WTC11 (cell line): ENCODE results near the gene CCDC69.
"Not testable (repeated sequence)": the region's sequence is repeated elsewhere in the genome, so short reads cannot be mapped to it uniquely, and the experiment has no call there.

Experiments
- CBFB ChIP-seq: sonication (generic); formaldehyde crosslinking; IDR thresholded peaks from 2 replicates; pipeline ENCODE4 v1.8.1; 2022; ENCODE audit warnings: mild to moderate bottlenecking, low read depth, missing genetic modification reagents
- CTCF ChIP-seq: fragments of 200-600 bp; IDR thresholded peaks from 2 replicates; pipeline ENCODE4 v1.8.0; 2022; ENCODE audit warnings: antibody characterized with exemption
- NFATC4 ChIP-seq: fragments of 250-450 bp; sonication (Bioruptor Pico); IDR thresholded peaks from 2 replicates; pipeline ENCODE4 v1.9.0; 2021; ENCODE audit warnings: mild to moderate bottlenecking
- PRRX2 ChIP-seq: fragments of 250-450 bp; sonication (Bioruptor Pico); IDR thresholded peaks from 2 replicates; pipeline ENCODE4 v1.8.0; 2021; ENCODE audit warnings: mild to moderate bottlenecking
- TF ChIP-seq, protein P1 (sequence below): sonication (generic); formaldehyde crosslinking; IDR thresholded peaks from 2 replicates; pipeline ENCODE4 v1.8.1; 2022; ENCODE audit warnings: mild to moderate bottlenecking, missing genetic modification reagents, moderate library complexity, borderline replicate concordance
- TF ChIP-seq, protein P2 (sequence below): sonication (generic); formaldehyde crosslinking; IDR thresholded peaks from 2 replicates; pipeline ENCODE4 v1.8.1; 2022; ENCODE audit warnings: low read depth, missing genetic modification reagents, borderline replicate concordance
- TF ChIP-seq, protein P3 (sequence below): sonication (generic); formaldehyde crosslinking; IDR thresholded peaks from 2 replicates; pipeline ENCODE4 v1.8.0; 2023; ENCODE audit warnings: missing genetic modification reagents, mild to moderate bottlenecking, borderline replicate concordance

DNA sequence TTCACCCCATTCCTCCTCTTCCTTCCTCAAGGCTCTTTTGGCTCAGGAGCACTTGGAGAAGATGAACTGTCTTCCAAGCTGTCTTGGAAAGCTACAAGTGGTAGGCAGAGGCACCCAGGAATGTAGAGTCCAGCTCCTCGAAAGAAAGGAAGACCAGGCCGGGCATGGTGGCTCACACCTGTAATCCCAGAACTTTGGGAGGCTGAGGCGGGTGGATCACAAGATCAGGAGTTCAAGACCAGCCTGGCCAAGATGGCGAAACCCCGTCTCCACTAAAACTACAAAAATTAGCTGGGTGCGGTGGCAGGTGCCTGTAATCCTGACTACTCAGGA is 11.3 kb upstream of the CCDC69 start:
- not testable (repeated sequence) for TF ChIP-seq CTCF; CBFB; PRRX2 (CRISPR knock-in tag); NFATC4
- TF ChIP-seq, protein P1, sequence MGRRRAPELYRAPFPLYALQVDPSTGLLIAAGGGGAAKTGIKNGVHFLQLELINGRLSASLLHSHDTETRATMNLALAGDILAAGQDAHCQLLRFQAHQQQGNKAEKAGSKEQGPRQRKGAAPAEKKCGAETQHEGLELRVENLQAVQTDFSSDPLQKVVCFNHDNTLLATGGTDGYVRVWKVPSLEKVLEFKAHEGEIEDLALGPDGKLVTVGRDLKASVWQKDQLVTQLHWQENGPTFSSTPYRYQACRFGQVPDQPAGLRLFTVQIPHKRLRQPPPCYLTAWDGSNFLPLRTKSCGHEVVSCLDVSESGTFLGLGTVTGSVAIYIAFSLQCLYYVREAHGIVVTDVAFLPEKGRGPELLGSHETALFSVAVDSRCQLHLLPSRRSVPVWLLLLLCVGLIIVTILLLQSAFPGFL (CRISPR knock-in tag), result not testable (repeated sequence)
- TF ChIP-seq, protein P2, sequence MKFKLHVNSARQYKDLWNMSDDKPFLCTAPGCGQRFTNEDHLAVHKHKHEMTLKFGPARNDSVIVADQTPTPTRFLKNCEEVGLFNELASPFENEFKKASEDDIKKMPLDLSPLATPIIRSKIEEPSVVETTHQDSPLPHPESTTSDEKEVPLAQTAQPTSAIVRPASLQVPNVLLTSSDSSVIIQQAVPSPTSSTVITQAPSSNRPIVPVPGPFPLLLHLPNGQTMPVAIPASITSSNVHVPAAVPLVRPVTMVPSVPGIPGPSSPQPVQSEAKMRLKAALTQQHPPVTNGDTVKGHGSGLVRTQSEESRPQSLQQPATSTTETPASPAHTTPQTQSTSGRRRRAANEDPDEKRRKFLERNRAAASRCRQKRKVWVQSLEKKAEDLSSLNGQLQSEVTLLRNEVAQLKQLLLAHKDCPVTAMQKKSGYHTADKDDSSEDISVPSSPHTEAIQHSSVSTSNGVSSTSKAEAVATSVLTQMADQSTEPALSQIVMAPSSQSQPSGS (CRISPR knock-in tag), result not testable (repeated sequence)
- TF ChIP-seq, protein P3, sequence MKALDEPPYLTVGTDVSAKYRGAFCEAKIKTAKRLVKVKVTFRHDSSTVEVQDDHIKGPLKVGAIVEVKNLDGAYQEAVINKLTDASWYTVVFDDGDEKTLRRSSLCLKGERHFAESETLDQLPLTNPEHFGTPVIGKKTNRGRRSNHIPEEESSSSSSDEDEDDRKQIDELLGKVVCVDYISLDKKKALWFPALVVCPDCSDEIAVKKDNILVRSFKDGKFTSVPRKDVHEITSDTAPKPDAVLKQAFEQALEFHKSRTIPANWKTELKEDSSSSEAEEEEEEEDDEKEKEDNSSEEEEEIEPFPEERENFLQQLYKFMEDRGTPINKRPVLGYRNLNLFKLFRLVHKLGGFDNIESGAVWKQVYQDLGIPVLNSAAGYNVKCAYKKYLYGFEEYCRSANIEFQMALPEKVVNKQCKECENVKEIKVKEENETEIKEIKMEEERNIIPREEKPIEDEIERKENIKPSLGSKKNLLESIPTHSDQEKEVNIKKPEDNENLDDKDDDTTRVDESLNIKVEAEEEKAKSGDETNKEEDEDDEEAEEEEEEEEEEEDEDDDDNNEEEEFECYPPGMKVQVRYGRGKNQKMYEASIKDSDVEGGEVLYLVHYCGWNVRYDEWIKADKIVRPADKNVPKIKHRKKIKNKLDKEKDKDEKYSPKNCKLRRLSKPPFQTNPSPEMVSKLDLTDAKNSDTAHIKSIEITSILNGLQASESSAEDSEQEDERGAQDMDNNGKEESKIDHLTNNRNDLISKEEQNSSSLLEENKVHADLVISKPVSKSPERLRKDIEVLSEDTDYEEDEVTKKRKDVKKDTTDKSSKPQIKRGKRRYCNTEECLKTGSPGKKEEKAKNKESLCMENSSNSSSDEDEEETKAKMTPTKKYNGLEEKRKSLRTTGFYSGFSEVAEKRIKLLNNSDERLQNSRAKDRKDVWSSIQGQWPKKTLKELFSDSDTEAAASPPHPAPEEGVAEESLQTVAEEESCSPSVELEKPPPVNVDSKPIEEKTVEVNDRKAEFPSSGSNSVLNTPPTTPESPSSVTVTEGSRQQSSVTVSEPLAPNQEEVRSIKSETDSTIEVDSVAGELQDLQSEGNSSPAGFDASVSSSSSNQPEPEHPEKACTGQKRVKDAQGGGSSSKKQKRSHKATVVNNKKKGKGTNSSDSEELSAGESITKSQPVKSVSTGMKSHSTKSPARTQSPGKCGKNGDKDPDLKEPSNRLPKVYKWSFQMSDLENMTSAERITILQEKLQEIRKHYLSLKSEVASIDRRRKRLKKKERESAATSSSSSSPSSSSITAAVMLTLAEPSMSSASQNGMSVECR (CRISPR knock-in tag), result not testable (repeated sequence)
